Upper lobe of left lung (tissue), 4 donors: Measurements from ENCODE around the gene POLR1H.

Experiments used
- CTCF ChIP-seq, 6 experiments: fragments of 450-650 bp in 4 of 6; fragments of 200-600 bp in 2 of 6; sonication (generic) in 2 of 6; IDR thresholded peaks; one replicate each; pipeline ENCODE4 v1.5.1; 2016 to 2019; ENCODE audit warnings: antibody characterized with exemption in 6 of 6
- POLR2A ChIP-seq, 4 donors: fragments of 450-650 bp; IDR thresholded peaks; one replicate each; pipeline ENCODE4 v1.5.1; 2016 to 2017; ENCODE audit warnings: antibody characterized with exemption in 4 of 4, mild to moderate bottlenecking in 2 of 4

DNA sequence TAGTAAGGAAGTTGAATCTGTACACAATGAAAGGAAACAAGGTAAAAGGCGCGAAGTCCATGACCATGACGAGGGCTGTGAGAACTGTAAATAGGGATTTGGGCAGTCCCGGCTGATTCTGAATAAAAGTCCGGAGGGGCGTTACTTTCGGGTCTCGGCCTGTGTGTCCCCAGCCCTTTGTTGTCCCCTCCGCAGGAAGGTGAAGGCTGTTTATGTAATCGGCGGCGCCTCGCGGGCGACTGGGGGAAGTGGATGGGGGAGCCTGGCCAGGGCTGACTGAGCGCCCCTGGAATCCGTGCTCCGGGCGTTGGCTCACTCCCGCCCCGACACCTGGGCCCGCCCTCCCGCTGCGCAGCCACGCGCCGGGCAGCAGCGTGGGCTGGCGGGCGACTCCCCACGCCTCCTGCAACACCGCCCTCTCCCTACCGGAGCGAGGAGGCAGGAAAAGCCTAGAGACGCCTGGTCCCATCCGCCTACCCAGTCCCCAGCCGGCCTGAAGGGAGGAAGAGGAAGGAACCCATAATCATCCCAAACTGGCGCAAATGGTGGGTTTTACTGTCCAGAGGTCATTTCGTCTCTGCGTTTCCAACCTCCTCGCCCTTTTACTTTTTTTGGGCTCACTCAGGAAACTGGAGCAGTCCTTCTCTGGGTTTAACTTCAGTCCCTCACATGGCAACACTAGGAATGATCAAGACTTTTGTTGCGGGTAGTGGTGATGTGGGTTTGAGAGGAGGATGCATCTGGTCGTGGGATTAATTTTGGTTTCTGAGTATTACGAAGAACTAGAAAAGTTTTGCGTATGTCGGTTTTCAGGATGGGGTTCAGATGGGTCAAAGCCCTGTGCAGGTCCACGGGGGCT lies 39.7 kb downstream of the POLR1H start:
- TF ChIP-seq POLR2A (IDR thresholded peaks at IDR 0.05) = peak in 1 of 4 donors; percentile 34
- peak in 2 of 6 experiments; percentile 5 to 12 for TF ChIP-seq CTCF (IDR thresholded peaks at IDR 0.05)
